ENCODE data around the gene DRC7. TPM values are rescaled to one million over a fixed set of nuclear protein-coding genes. Genes with fewer than 3 reads are reported as not detected.

The DRC7 gene
- total and polyA plus RNA-seq, 8 donors = not detected

DNA sequence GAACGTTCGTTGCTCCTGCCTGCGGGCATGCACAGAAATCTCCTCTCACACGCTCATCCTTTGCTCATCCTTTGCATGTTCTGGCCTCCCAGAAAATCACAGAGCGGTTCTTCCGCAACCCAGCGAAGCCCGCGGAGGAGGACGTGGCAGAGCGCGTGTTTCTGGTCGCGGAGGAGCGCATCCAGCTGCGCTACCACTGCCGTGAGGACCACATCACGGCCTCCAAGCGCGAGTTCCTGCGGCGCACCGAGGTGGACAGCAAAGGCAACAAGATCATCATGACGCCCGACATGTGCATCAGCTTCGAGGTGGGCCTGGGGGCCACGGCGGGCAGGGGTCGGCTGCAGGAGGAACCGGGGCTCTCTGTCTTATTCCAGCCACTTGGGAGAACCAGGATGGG lies 31.4 kb downstream of the DRC7 start:
- H3K9me3 ChIP-seq = no peaks in the 10 kb centered on the region
- H3K36me3 ChIP-seq = no peaks in the 10 kb centered on the region
- intact Hi-C loops (cut with DNase I; ENCODE audit: low total_unique reads) = loop anchor here (10.0 kb wide), 1 partner anchor 151 kb away; no protein-coding TSS in a partner anchor
- no peak overlapping the region for H3K27ac ChIP-seq
- peaks cover 0 to 10% (median 0%) of the 10 kb centered on the region in 3 donors for H3K27me3 ChIP-seq
- H3K4me3 ChIP-seq = no peak overlapping the region
- TF ChIP-seq POLR2A (IDR thresholded peaks at IDR 0.05) = no peak
- TF ChIP-seq POLR2AphosphoS5 (IDR thresholded peaks at IDR 0.05) = no peak
- no peak for TF ChIP-seq EP300 (IDR thresholded peaks at IDR 0.05)
- TF ChIP-seq, protein P1, sequence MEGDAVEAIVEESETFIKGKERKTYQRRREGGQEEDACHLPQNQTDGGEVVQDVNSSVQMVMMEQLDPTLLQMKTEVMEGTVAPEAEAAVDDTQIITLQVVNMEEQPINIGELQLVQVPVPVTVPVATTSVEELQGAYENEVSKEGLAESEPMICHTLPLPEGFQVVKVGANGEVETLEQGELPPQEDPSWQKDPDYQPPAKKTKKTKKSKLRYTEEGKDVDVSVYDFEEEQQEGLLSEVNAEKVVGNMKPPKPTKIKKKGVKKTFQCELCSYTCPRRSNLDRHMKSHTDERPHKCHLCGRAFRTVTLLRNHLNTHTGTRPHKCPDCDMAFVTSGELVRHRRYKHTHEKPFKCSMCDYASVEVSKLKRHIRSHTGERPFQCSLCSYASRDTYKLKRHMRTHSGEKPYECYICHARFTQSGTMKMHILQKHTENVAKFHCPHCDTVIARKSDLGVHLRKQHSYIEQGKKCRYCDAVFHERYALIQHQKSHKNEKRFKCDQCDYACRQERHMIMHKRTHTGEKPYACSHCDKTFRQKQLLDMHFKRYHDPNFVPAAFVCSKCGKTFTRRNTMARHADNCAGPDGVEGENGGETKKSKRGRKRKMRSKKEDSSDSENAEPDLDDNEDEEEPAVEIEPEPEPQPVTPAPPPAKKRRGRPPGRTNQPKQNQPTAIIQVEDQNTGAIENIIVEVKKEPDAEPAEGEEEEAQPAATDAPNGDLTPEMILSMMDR (IDR thresholded peaks at IDR 0.05) = no peak
- no peak for DNase-seq
- H3K4me1 ChIP-seq = no peaks in the 10 kb centered on the region
- whole genome bisulfite sequencing, 5 donors = 89 to 94% (median 93%) methylated on average over 29 to 30 of the region's 30 CpGs

DNA sequence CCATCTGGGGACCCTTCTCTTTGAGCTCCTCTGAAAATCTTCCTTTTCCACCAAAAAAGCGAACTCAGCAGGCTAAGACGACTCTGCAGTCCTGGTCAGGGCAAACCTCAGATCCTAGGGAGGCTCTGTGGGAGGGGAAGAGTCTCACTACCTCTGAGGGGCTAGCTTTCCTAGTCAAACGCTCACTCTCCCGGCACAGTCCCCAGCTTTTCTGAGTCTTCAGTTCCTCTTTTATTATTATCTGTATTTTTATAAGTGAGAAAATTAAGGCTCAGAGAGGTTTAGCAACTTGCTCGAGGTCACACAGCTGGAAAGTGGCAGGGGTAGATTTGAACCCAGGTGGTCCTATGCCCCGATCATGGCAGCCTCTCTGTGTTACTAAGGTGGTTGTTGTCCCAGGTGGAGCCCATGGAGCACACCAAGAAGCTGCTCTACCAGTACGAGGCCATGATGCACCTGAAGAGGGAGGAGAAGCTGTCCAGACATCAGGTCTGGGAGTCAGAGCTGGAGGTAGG lies 31.9 kb downstream of the DRC7 start:
- no peaks in the 10 kb centered on the region for H3K36me3 ChIP-seq
- peaks cover 0 to 10% (median 0%) of the 10 kb centered on the region in 3 donors for H3K27me3 ChIP-seq
- intact Hi-C loops (cut with DNase I; ENCODE audit: low total_unique reads) = loop anchor here (10.0 kb wide), 1 partner anchor 152 kb away; no protein-coding TSS in a partner anchor
- WGBS, 5 donors = 72 to 85% (median 77%) methylated on average over 7 of the region's 7 CpGs
- no peak overlapping the region for H3K27ac ChIP-seq
- no peak for TF ChIP-seq POLR2AphosphoS5 (IDR thresholded peaks at IDR 0.05)
- TF ChIP-seq POLR2A (IDR thresholded peaks at IDR 0.05) = no peak
- no peak overlapping the region for H3K4me3 ChIP-seq
- no peaks in the 10 kb centered on the region for H3K4me1 ChIP-seq
- no peaks in the 10 kb centered on the region for H3K9me3 ChIP-seq
- DNase-seq = no peak

DNA sequence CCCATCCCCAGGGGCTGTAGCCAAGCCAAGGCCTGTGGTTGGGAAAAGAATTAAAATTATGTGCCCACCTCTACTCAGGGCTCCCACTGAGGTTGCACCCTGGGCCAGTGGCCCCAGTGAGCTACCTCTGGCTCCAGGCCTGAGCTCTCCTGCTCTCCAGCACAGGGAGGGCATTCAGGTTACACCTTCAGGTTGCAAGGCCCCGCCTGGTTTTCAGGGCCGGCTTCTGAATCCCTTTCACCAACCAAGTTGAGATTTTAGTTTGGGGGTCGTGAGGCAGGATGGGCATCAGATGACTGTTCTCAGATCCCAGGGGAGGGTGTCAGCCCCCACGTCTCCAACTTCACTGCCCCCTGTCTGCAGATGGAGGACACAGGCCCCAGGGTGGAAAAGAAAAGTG lies 33.0 kb downstream of the DRC7 start:
- TF ChIP-seq EP300 (IDR thresholded peaks at IDR 0.05) = no peak
- TF ChIP-seq POLR2AphosphoS5 (IDR thresholded peaks at IDR 0.05) = no peak
- TF ChIP-seq, protein P1 (IDR thresholded peaks at IDR 0.05) = no peak
- no peak for TF ChIP-seq POLR2A (IDR thresholded peaks at IDR 0.05)
- DNase-seq = no peak

DNA sequence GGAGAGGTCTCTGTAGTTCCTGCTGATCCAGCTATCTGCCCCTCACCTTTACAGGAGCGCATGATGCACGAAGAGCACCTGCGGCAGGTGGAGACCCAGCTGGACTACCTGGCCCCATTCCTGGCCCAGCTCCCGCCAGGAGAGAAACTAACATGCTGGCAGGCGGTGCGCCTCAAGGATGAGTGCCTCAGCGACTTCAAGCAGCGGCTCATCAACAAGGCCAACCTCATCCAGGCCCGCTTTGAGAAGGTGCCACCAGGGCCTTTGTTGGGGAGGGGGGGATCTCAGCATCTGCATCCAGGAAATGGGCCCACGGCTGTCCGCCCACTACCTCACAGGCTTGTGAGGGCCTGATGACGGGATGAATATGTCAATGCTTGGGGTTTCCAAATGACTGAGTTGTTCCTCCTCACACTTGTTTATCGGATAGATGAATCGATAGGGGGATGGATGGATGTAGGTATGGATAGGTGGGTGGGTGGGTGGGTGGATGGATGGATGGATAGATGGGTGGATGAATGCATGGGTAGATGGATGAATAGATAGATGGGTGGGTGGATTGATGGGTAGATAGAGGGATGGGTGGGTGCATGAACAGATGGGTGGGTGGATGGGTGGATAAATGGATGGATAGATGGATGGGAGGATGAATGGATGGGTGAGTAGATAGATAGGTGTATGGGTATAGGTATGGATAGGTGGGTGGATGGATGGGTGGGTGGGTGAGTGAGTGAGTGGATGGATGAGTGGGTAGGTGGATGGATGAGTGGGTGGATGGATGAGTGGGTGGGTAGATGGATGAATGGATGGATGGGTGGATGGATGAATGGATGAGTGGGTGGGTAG lies 34.0 kb downstream of the DRC7 start:
- no peak for TF ChIP-seq POLR2A (IDR thresholded peaks at IDR 0.05)
- TF ChIP-seq, protein P1 (IDR thresholded peaks at IDR 0.05) = no peak
- no peak for TF ChIP-seq EP300 (IDR thresholded peaks at IDR 0.05)
- no peak for TF ChIP-seq POLR2AphosphoS5 (IDR thresholded peaks at IDR 0.05)
- no peaks in the 10 kb centered on the region for H3K4me1 ChIP-seq
- no peak for DNase-seq
- H3K27ac ChIP-seq = no peak overlapping the region
- H3K9me3 ChIP-seq = no peaks in the 10 kb centered on the region
- WGBS, 5 donors = 93 to 97% (median 96%) methylated on average over 12 to 14 of the region's 14 CpGs
- no peak overlapping the region for H3K4me3 ChIP-seq
- no peaks in the 10 kb centered on the region for H3K27me3 ChIP-seq
- intact Hi-C loops (cut with DNase I; ENCODE audit: low total_unique reads) = loop anchor here (10.0 kb wide), 1 partner anchor 154 kb away; no protein-coding TSS in a partner anchor
- H3K36me3 ChIP-seq = no peaks in the 10 kb centered on the region

More for the DNA sequence above, 33.0 kb downstream of the DRC7 start:
- Histone ChIP-seq H3K36me3 (no peaks in the 10 kb centered on the region), H3K9me3 (no peaks in the 10 kb centered on the region), H3K4me3 (no peak overlapping the region), H3K27ac (no peak overlapping the region), H3K27me3 (peaks cover 0 to 2% (median 0%) of the 10 kb centered on the region in 3 donors), H3K4me1 (no peaks in the 10 kb centered on the region)
- intact Hi-C loops (cut with DNase I; ENCODE audit: low total_unique reads) = loop anchor here (10.0 kb wide), 1 partner anchor 153 kb away; no protein-coding TSS in a partner anchor
- 55 to 68% (median 62%) methylated on average over 4 of the region's 4 CpGs for WGBS, 5 donors
